Panc1 (cell line): Measurements from ENCODE around the gene TRPV6. TPM values are rescaled to one million over a fixed set of nuclear protein-coding genes. Genes with fewer than 3 reads are reported as not detected.

Source experiments
- ATAC-seq: fragments of 200-7000 bp; cut with Tn5 transposase; 2 replicates; pipeline ENCODE4 v1.9.1; 2020; ENCODE audit warnings: mild to moderate bottlenecking, moderate library complexity
- BruUV-seq: library from RNA; stranded (reverse); fragments of 400-500 nt; replicated peaks from 2 replicates; lab custom pipeline; 2021; lab: Mats Ljungman, UMichigan
- CTCF ChIA-PET: fragments of 300-600 bp; sonication (Branson Sonifier 250); formaldehyde crosslinking; loops from one replicate; lab custom pipeline; 2022; ENCODE audit warnings: antibody characterized with exemption; lab: Charles Lee
- POLR2A ChIA-PET: fragments of 300-600 bp; sonication (Branson Sonifier 250); formaldehyde crosslinking; loops from one replicate; lab custom pipeline; 2022; ENCODE audit warnings: antibody characterized with exemption; lab: Charles Lee
- DNase-seq: peaks from one replicate; pipeline ENCODE4 v3.0.0-alpha.2; 2010; ENCODE audit warnings: low read depth, low spot score
- H3K27ac ChIP-seq: 2 replicates; pipeline ENCODE4 v1.5.1; 2011; ENCODE audit warnings: mild to moderate bottlenecking, low read length, inconsistent platforms
- H3K27me3 ChIP-seq: fragments of 200-500 bp; sonication (Bioruptor generic); 2 replicates; pipeline ENCODE4 v1.6.0; 2014; ENCODE audit warnings: low read length, inconsistent platforms; ENCODE audit not compliant: control insufficient read depth, insufficient read depth
- H3K36me3 ChIP-seq: fragments of 200-500 bp; sonication (Bioruptor generic); 2 replicates; pipeline ENCODE4 v1.5.1; 2014; ENCODE audit warnings: inconsistent platforms, mild to moderate bottlenecking, low read length, moderate library complexity; ENCODE audit not compliant: control insufficient read depth, insufficient read depth
- H3K4me1 ChIP-seq: 2 replicates; pipeline ENCODE4 v1.5.1; 2011; ENCODE audit warnings: inconsistent platforms, mild to moderate bottlenecking, low read length, moderate library complexity; ENCODE audit not compliant: control insufficient read depth, insufficient read depth
- H3K4me3 ChIP-seq, 2 experiments: 2 replicates each; pipeline ENCODE4 v1.5.1; 2011 to 2012; ENCODE audit warnings: low read depth in 2 of 2, low read length in 2 of 2, mild to moderate bottlenecking in 2 of 2, inconsistent platforms in 1 of 2, moderate library complexity in 1 of 2
- H3K9me3 ChIP-seq: fragments of 200-500 bp; sonication (Bioruptor generic); 2 replicates; pipeline ENCODE4 v1.5.1; 2014; ENCODE audit warnings: low read depth, mild to moderate bottlenecking, inconsistent platforms, low read length, moderate library complexity; ENCODE audit not compliant: control insufficient read depth, insufficient read depth
- CTCF ChIP-seq: fragments of 450-650 bp; IDR thresholded peaks from 2 replicates; pipeline ENCODE4 v1.5.1; 2017; ENCODE audit warnings: mild to moderate bottlenecking
- POLR2AphosphoS5 ChIP-seq: IDR thresholded peaks from 2 replicates; pipeline ENCODE4 v1.6.1; 2012; ENCODE audit warnings: mild to moderate bottlenecking, low read depth, low read length, moderate library complexity
- SIN3A ChIP-seq: IDR thresholded peaks from 2 replicates; pipeline ENCODE4 v1.6.1; 2012; ENCODE audit warnings: low read depth, mild to moderate bottlenecking, low read length, moderate library complexity, borderline replicate concordance; ENCODE audit not compliant: insufficient read depth
- TCF7L2 ChIP-seq: IDR thresholded peaks from 2 replicates; pipeline ENCODE4 v1.6.1; 2011; ENCODE audit warnings: mild to moderate bottlenecking, low read depth, low read length, inconsistent platforms
- in situ Hi-C: cut with HindIII; loops from 2 replicates; pipeline ENCODE4 v1.10.0; 2016; ENCODE audit warnings: low sequenced_read_pairs, low pct_unique_long_range_greater_than_20kb
- intact Hi-C: fragments of 100-400 bp; cut with micrococcal nuclease; formaldehyde crosslinking; loops from one replicate; pipeline ENCODE4 v1.10.0; 2022; ENCODE audit not compliant: unreplicated experiment
- total RNA-seq: library from RNA; stranded (reverse); gene quantifications from one replicate; pipeline ENCODE4 v1.2.1, GENCODE V29; 2021; ENCODE audit not compliant: unreplicated experiment
- TF ChIP-seq, protein P1 (sequence below), 2 experiments: IDR thresholded peaks; 2 replicates each; pipeline ENCODE4 v1.6.1; 2011 to 2012; ENCODE audit warnings: low read depth in 2 of 2, control low read depth in 1 of 2, low read length in 1 of 2, mild to moderate bottlenecking in 1 of 2, moderate library complexity in 1 of 2; ENCODE audit not compliant: insufficient read depth in 1 of 2

Gene TRPV6
- total RNA-seq, 1 experiment from 2014 or later, result not detected

- POLR2A ChIA-PET, result no interaction called here
- no peak for DNase-seq
These were observed 13.0 kb upstream of the TRPV6 start for GRCh38 chr7:142898377-142899170.

DNA sequence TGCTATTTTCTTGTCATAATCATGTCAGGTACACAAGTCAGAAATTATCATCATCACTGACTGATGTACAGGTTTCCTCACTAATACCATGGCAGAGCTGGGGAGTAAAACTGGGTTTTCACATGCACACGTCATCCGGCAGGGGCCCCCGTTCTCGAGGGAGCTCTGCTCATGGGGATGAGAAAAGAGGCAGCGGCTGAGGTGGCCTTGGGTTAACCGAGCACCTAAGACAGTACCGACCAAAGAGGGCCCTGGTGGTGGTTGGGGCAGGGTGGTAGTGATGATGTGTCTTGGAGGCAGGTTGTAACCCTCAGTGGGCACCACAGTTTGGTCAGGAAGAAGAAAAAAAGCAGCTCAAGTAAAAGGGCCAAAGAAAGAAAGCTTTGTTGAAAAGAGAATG, 12.1 kb upstream of the TRPV6 start:
- no TSS peak for BruUV-seq
- Histone ChIP-seq H3K4me1 (no peaks in the 10 kb centered on the region), H3K27ac (no peak overlapping the region), H3K27me3 (no peaks in the 10 kb centered on the region; the same call in 1 of the 2 replicates), H3K4me3 (no peak overlapping the region), H3K9me3 (no peaks in the 10 kb centered on the region), H3K36me3 (no peaks in the 10 kb centered on the region)
- in situ Hi-C loops, result no loop called here
- intact Hi-C loops, result no loop called here
- ATAC-seq (no peak), DNase-seq (no peak)
- TF ChIP-seq SIN3A (no peak), TCF7L2 (no peak), POLR2AphosphoS5 (no peak), CTCF (no peak)
- TF ChIP-seq, protein P1, sequence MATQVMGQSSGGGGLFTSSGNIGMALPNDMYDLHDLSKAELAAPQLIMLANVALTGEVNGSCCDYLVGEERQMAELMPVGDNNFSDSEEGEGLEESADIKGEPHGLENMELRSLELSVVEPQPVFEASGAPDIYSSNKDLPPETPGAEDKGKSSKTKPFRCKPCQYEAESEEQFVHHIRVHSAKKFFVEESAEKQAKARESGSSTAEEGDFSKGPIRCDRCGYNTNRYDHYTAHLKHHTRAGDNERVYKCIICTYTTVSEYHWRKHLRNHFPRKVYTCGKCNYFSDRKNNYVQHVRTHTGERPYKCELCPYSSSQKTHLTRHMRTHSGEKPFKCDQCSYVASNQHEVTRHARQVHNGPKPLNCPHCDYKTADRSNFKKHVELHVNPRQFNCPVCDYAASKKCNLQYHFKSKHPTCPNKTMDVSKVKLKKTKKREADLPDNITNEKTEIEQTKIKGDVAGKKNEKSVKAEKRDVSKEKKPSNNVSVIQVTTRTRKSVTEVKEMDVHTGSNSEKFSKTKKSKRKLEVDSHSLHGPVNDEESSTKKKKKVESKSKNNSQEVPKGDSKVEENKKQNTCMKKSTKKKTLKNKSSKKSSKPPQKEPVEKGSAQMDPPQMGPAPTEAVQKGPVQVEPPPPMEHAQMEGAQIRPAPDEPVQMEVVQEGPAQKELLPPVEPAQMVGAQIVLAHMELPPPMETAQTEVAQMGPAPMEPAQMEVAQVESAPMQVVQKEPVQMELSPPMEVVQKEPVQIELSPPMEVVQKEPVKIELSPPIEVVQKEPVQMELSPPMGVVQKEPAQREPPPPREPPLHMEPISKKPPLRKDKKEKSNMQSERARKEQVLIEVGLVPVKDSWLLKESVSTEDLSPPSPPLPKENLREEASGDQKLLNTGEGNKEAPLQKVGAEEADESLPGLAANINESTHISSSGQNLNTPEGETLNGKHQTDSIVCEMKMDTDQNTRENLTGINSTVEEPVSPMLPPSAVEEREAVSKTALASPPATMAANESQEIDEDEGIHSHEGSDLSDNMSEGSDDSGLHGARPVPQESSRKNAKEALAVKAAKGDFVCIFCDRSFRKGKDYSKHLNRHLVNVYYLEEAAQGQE (IDR thresholded peaks at IDR 0.05; ENCODE audit: insufficient read depth in 1 of 2, low read depth in 2 of 2, low read length in 1 of 2), result no peak
- ChIA-PET POLR2A (no interaction called here), CTCF (no interaction called here)

More at GRCh38 chr7:142898377-142899170, 13.0 kb upstream of the TRPV6 start:
- ATAC-seq, result no peak
- no peak overlapping the region for H3K4me3 ChIP-seq
- CTCF ChIA-PET, result interaction anchor here (1.1 kb wide), 1 partner anchor 116 kb away, joined by 3 read pairs; no protein-coding TSS in a partner anchor
- in situ Hi-C loops, result no loop called here
- H3K36me3 ChIP-seq, result no peaks in the 10 kb centered on the region
- no peak for TF ChIP-seq TCF7L2
- intact Hi-C loops, result no loop called here
- BruUV-seq, result no TSS peak
- H3K9me3 ChIP-seq, result no peaks in the 10 kb centered on the region
- no peaks in the 10 kb centered on the region for H3K27me3 ChIP-seq
- H3K27ac ChIP-seq, result no peak overlapping the region
- H3K4me1 ChIP-seq, result no peaks in the 10 kb centered on the region

DNA sequence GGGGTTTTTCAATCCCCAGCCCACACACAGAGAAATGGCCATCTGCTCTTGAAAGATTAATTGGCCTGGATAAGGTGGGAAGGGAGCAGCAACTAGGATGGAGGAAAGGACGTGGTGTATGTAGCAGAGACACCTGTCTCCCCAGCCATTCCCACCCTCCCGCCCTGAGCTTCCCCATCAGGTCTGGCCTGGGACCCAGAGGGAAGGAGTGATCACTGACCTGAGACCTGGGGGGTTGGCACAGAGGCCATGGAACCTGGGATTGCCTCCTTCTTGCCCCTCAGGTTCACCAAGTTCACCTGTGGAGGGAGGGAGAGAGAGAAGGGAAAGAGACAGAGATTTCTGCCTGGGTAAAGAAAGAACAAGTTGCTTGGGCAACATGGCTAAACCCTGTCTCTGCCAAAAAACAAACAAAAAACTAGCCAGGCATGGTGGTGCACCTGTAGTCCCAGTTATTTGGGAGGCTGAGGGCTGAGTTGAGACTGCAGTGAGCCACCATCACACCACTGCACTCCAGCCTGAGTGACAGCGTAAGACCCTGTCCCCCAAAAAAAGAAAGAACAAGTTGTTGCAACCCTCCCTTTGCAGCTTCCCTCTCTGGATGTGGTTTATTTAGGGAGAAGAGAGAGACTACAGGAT, 11.3 kb upstream of the TRPV6 start:
- DNase-seq, result no peak
- H3K4me3 ChIP-seq, result no peak overlapping the region
- BruUV-seq, result no TSS peak
- CTCF ChIA-PET, result no interaction called here
- in situ Hi-C loops, result no loop called here
- no peaks in the 10 kb centered on the region for H3K4me1 ChIP-seq
- no peaks in the 10 kb centered on the region; the same call in 1 of the 2 replicates for H3K27me3 ChIP-seq
- TF ChIP-seq SIN3A (no peak), POLR2AphosphoS5 (no peak), CTCF (no peak), TCF7L2 (no peak)
- TF ChIP-seq, protein P1 (IDR thresholded peaks at IDR 0.05; ENCODE audit: insufficient read depth in 1 of 2, low read depth in 2 of 2, low read length in 1 of 2), result no peak
- H3K36me3 ChIP-seq, result no peaks in the 10 kb centered on the region
- no peak overlapping the region for H3K27ac ChIP-seq
- ATAC-seq, result no peak
- intact Hi-C loops, result no loop called here
- H3K9me3 ChIP-seq, result no peaks in the 10 kb centered on the region
- POLR2A ChIA-PET, result no interaction called here
